ENCODE measurements around the gene PDLIM7.

GRCh38 chr5:177491429-177491945 lies 5.9 kb downstream of the PDLIM7 start:
- TF ChIP-seq POLR2A (IDR thresholded peaks at IDR 0.05; ENCODE audit: low read depth), result no peak
- peak; percentile 82 to 93 (median 87) for TF ChIP-seq CTCF (IDR thresholded peaks at IDR 0.05)
- TF ChIP-seq POLR2AphosphoS5 (IDR thresholded peaks at IDR 0.05), result peak in 1 of 2 donors; percentile 32
